ENCODE results near the gene HIGD1A. TPM values are rescaled to one million over a fixed set of nuclear protein-coding genes. Genes with fewer than 3 reads are reported as not detected.

Gene HIGD1A
- total RNA-seq, 2 donors from 2014 or later = 59.5 to 67.6 TPM

DNA sequence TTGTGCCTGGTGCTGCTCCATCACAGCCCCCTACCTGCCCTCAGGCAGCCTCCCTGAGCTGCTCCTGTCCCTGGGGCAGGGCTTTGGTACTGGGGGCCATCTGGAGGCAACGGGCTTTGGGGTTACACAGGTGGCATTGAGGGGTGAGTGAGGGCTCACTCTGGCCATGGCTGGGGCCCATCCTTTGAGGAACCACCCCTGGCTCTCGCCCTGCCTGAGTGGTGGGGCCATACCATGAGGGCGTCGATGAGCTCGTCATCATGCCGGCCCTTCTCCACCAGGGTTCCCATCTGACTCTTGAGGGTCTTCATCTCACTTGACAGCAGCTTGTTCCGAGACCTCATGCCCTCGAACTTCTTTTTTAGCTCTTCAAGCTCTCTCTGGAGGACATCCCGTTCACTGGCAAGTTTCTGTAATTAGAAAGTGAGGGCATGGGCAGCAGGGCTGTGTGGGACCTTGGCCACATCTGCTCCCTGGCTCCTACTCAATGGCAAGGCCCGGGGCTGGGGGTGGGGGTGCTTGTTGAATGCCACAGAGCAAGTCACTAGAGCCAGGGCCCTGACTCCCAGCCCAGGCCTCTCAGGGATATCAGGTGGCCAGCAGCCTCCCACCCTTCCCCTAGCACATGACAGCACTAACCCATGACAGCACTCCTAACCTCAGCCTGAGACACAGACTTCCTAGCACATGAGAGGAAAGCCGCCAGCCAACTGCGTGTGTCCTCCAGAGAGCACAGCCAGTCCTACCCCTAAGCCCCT, 64.7 kb downstream of the HIGD1A start:
- H3K36me3 Mint-ChIP-seq = no peaks in the 10 kb centered on the region
- H3K27ac Mint-ChIP-seq = no peak overlapping the region
- ATAC-seq (no peak), DNase-seq (ENCODE audit: low spot score in 2 of 2) (no peak)
- no peaks in the 10 kb centered on the region for H3K9me3 Mint-ChIP-seq

DNA sequence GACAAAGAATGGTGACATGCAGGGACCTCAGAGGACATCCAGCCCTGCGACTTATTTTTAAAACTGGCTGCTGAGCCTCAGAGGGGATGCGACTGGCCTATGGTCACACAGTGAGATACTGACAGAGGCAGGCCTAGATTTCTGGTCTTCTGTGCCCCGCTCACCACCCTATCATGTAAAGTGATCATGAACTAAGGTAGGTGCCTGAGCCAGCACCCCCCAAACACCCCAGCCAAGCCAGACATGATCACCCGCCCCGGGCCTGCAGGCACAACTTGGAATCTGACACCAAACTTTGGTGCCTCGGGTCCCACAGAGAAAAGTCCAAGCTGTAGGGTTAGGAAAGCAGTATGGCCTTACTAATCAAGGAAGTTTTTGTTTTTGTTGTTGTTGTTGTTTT, 67.8 kb downstream of the HIGD1A start:
- no peaks in the 10 kb centered on the region for H3K36me3 Mint-ChIP-seq
- H3K9me3 Mint-ChIP-seq = no peaks in the 10 kb centered on the region
- no peak overlapping the region for H3K27ac Mint-ChIP-seq
- ATAC-seq = no peak
- no peak for DNase-seq (ENCODE audit: low spot score in 2 of 2)

DNA sequence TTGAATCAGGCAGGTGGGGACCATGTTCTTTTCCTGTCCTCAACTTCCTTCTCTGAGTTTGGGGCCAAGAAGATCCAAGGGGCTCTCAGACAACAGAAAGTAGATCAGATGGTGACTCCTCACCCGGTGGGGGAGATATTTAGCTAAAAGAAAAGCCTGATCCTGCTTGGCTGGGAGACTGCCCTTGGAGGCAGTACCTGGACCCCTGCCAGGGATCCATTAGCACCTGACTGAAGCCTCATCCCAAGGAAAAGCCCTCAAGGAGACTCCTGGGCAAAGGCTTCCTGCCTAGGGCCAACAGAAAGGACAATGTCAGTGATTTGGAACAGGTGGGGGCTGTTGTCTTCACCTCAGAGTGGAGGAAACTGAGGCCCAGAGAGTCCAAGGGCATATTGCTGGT, 68.2 kb downstream of the HIGD1A start:
- Mint-ChIP-seq H3K9me3 (no peaks in the 10 kb centered on the region), H3K27ac (no peak overlapping the region), H3K36me3 (no peaks in the 10 kb centered on the region)
- DNase-seq (ENCODE audit: low spot score in 2 of 2) (no peak), ATAC-seq (no peak)

DNA sequence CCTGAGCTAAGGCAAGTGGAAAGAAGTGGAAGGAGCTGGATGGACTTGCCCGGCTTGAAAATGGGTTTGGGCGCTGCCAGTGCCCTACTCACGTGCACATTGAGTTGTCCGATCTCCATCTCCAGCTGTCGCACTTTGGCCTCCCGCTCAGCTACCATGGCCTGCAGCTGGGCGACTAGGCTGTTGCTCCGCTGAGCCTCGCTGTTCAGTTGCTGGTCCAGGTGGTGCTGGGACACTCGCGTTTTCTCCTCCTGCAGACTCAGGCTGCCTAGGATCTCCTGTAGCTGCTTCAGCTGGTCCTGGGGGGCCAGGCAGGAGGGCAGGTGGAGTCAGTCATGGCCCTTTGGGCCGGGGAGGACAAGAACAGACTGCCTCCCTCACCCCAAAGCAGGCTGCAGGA, 68.7 kb downstream of the HIGD1A start:
- no peak overlapping the region for H3K27ac Mint-ChIP-seq
- no peak for DNase-seq (ENCODE audit: low spot score in 2 of 2)
- no peak for ATAC-seq
- H3K9me3 Mint-ChIP-seq = no peaks in the 10 kb centered on the region
- H3K36me3 Mint-ChIP-seq = no peaks in the 10 kb centered on the region

DNA sequence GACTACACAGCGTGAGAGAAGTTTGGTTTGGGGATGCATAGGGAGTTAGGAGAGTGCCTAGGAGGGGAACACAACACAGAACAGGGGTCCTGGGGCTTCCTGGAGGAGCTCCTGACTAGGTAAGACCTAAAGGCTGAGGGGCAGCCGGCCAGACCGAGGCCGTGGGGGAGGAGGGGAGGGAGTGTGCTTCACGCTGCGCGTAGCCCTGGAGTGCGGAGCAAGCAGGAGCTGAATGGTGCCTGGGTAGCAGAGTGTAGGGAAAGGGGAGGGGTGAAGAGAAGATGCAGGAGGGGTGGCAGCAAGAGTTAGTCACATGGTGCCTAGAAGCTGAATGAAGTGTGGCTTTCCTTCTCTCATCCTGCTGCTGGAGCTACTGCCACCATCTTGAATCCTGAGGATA, 69.3 kb downstream of the HIGD1A start:
- Mint-ChIP-seq H3K36me3 (no peaks in the 10 kb centered on the region), H3K9me3 (no peaks in the 10 kb centered on the region), H3K27ac (no peak overlapping the region)
- ATAC-seq (no peak), DNase-seq (ENCODE audit: low spot score in 2 of 2) (no peak)

DNA sequence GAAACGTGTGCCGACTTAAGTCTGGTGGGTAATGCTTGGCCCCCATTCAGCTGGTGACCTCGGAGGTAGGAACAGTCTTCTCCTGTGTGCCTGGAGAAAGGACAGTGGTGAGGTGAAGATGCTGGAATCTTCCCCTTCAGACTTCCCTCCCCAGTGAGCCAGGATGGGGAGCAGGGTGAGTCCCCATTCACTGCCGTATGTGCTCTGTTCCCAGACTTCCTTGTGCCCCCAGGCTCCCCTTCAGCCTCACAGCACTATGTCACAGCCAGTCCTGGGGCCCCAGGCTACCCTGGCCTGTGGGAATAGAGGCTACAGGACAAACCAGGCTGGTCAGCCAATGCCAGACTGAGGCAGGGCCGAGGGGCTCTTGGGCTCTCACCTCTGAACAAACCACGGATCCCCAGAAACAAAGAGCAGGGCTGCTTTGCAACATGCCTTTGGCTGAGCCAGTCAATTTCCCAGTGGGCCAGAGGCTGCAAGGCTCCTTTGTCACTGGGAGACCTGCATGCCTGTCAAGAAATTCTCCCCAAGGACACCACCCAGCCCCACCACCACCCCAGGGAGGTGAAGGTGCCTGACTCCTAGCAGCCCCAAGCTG, 69.9 kb downstream of the HIGD1A start:
- ATAC-seq (no peak), DNase-seq (ENCODE audit: low spot score in 2 of 2) (no peak)
- Mint-ChIP-seq H3K27ac (no peak overlapping the region), H3K36me3 (no peaks in the 10 kb centered on the region), H3K9me3 (no peaks in the 10 kb centered on the region)

DNA sequence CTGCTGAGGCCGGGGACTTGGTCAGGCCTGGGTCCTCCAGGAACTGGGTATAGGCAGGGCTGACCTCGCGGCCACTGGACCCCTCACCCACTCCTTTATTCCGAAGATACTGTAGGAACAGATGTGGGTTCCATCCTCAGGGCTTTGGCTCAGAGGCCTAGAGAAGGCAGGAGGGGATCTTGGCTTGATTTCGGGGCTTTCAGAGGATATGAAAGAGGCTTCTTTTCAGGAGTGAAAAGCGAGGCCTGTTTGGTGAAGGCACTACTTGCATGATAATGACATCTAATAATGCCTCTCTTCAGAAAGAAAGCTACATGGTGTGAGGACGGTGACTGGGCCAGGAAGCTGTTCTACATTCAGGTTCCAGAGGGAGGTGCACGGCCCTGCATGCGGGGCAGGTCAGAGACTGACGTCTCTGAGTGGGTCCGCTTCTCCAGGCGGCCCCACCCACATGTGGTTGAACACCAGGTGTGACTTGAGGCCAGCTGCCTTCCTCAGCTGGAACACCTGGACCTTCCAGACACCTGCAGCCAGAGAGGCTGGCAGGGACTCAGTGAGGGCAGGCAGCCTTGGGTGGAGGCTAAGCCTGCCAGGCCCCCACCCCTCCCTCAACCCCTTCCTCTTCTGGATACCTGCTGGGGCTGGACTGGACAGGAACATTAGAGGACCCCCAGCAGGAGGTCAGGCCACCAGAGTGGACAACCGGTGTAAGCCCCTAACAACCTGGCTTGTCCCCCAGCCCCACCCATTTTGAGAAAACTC, 70.6 kb downstream of the HIGD1A start:
- Mint-ChIP-seq H3K9me3 (no peaks in the 10 kb centered on the region), H3K27ac (no peak overlapping the region), H3K36me3 (no peaks in the 10 kb centered on the region)
- DNase-seq (ENCODE audit: low spot score in 2 of 2) (no peak), ATAC-seq (no peak)

Other genes with a start within 250 kb of the HIGD1A start
- 10 to 100 TPM; 37.6 to 42.3 TPM for gene SEC22C, start 222.5 kb downstream of the HIGD1A start, total RNA-seq
- gene SS18L2, start 213.6 kb downstream of the HIGD1A start, total RNA-seq = 10 to 100 TPM; 47.7 to 58.3 TPM
- gene NKTR, start 203.8 kb downstream of the HIGD1A start, total RNA-seq = 100 to 1,000 TPM in 1 of 2 donors, 10 to 100 TPM in 1; 97.7 to 157 TPM
- gene ZBTB47, start 150.8 kb downstream of the HIGD1A start, total RNA-seq = 1 to 10 TPM in 1 of 2 donors, under 1 TPM in 1; 0.34 to 1.8 TPM
- not detected for gene KLHL40, start 119.0 kb downstream of the HIGD1A start, total RNA-seq
- gene HHATL, start 101.7 kb downstream of the HIGD1A start, total RNA-seq = not detected
- under 1 TPM; 0.34 to 0.70 TPM for gene CCDC13, start 31.2 kb downstream of the HIGD1A start, total RNA-seq
- 1 to 10 TPM; 1.0 to 1.5 TPM for gene ACKR2, start 5.0 kb upstream of the HIGD1A start, total RNA-seq
- not detected for gene CYP8B1, start 71.4 kb upstream of the HIGD1A start, total RNA-seq
- 1 to 10 TPM in 1 of 2 donors, not detected in 1; 1.7 TPM for gene ZNF662, start 101.7 kb upstream of the HIGD1A start, total RNA-seq
- gene GASK1A, start 174.8 kb upstream of the HIGD1A start, total RNA-seq = not detected

Measured in activated naive CD4-positive, alpha-beta T cell treated with anti-CD3 and anti-CD28 coated beads, Interleukin-2, amount 50 U/mL, for 72 hours (primary cell).